Measurements from ENCODE around the gene CAND1. TPM values are rescaled to one million over a fixed set of nuclear protein-coding genes. Genes with fewer than 3 reads are reported as not detected.

The CAND1 gene
- total RNA-seq, result 168 and 176 TPM in 2 replicates
- 125 and 183 TPM in 2 replicates for polyA plus RNA-seq

DNA sequence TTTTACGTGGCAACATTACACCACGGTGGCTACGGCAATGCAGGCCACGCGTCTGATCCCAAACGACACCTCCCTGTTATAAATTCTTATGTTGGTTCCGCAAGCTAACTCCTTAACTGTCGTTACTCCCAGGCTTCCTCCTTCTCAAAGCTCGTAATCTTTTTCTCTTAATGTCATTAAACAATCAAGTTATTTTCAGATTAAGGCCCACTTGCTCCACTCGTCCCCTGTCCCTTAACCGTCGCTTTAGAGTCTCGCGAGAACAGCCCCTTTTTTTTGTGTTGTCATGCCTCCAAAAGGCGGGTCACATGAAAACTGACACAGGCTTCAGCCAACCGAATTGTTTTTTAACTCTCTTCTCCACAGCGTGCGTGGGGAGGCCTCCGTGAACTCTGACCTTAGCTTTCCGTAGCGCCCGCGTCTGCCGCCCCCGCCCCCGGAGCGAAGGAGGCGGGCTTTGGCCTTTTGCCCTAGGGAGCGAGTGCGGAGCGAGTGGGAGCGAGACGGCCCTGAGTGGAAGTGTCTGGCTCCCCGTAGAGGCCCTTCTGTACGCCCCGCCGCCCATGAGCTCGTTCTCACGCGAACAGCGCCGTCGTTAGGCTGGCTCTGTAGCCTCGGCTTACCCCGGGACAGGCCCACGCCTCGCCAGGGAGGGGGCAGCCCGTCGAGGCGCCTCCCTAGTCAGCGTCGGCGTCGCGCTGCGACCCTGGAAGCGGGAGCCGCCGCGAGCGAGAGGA is at the start of gene CAND1:
Gene CAND1, plus strand, starts transcription at position 463 of the 737 bp plus-strand sequence. CDS start 360 bp downstream, outside the sequence.
- Histone ChIP-seq H3K4me3 (peak within 1 kb of the TSS; percentile 85), H3K4me1 (ENCODE audit: low read depth) (peaks cover 18% of the 10 kb centered on the region), H3K36me3 (peaks cover 3% of the 10 kb centered on the region), H3K27ac (peak within 1 kb of the TSS; percentile 99), H3K9me3 (ENCODE audit: low read depth) (no peaks in the 10 kb centered on the region), H3K27me3 (no peaks in the 10 kb centered on the region)
- DNase-seq (ENCODE audit: low read depth in 1 of 2, low spot score in 1 of 2), result peak; percentile 98 to 99
- TF ChIP-seq, protein P1, sequence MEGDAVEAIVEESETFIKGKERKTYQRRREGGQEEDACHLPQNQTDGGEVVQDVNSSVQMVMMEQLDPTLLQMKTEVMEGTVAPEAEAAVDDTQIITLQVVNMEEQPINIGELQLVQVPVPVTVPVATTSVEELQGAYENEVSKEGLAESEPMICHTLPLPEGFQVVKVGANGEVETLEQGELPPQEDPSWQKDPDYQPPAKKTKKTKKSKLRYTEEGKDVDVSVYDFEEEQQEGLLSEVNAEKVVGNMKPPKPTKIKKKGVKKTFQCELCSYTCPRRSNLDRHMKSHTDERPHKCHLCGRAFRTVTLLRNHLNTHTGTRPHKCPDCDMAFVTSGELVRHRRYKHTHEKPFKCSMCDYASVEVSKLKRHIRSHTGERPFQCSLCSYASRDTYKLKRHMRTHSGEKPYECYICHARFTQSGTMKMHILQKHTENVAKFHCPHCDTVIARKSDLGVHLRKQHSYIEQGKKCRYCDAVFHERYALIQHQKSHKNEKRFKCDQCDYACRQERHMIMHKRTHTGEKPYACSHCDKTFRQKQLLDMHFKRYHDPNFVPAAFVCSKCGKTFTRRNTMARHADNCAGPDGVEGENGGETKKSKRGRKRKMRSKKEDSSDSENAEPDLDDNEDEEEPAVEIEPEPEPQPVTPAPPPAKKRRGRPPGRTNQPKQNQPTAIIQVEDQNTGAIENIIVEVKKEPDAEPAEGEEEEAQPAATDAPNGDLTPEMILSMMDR (IDR thresholded peaks at IDR 0.05; ENCODE audit: low read depth, low read length), result peak; percentile 12

DNA sequence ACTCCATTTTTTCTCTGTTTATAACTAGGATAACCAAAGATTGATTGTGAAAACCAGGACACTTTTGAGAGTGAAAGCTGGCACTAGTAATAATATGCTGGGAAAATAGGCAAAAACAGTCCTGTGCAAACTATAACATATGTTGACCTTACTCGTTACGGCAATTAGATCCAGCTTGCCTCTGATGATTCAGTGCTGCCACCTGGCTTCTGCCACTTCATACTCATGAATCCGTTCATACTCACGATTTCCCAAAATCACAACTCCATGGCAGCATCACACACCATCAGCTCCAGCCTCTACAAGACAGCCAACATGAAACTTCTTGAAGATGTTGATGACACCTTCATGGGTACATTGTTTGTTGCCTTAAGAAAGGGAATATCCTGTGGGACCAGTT is 49.1 kb upstream of the CAND1 start:
- no peaks in the 10 kb centered on the region for H3K4me1 ChIP-seq (ENCODE audit: low read depth)
- H3K4me3 ChIP-seq, result no peak overlapping the region
- H3K9me3 ChIP-seq (ENCODE audit: low read depth), result no peaks in the 10 kb centered on the region
- TF ChIP-seq, protein P1 (IDR thresholded peaks at IDR 0.05; ENCODE audit: low read depth, low read length), result peak; percentile 12
- DNase-seq (ENCODE audit: low read depth in 1 of 2, low spot score in 1 of 2), result no peak
- no peak overlapping the region for H3K27ac ChIP-seq
- H3K36me3 ChIP-seq, result no peaks in the 10 kb centered on the region
- H3K27me3 ChIP-seq, result no peaks in the 10 kb centered on the region

DNA sequence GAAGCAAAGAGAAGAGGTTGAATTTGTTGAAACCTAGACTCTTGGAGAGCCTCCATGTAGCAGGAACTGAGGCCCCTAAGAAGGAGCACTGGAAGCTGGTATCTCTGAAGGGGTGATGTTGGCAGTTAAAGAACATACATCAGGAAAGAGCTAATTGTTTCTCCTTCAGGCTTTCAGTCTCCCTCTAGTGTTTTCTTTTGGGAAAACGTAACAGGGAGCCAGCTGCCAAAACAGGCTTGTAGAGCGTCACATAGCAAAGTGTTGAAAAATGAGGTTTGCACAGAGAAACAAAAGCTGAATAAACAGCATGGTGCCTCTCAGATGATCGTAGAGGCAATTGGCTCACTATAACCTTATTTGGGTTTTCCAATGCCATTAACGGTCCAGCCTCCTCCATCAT is 46.9 kb upstream of the CAND1 start:
- Histone ChIP-seq H3K4me3 (no peak overlapping the region), H3K27me3 (no peaks in the 10 kb centered on the region), H3K9me3 (ENCODE audit: low read depth) (no peaks in the 10 kb centered on the region), H3K36me3 (no peaks in the 10 kb centered on the region), H3K27ac (no peak overlapping the region), H3K4me1 (ENCODE audit: low read depth) (no peaks in the 10 kb centered on the region)
- peak; percentile 25 to 31 for DNase-seq (ENCODE audit: low read depth in 1 of 2, low spot score in 1 of 2)
- TF ChIP-seq, protein P1 (IDR thresholded peaks at IDR 0.05; ENCODE audit: low read depth, low read length), result peak; percentile 37

DNA sequence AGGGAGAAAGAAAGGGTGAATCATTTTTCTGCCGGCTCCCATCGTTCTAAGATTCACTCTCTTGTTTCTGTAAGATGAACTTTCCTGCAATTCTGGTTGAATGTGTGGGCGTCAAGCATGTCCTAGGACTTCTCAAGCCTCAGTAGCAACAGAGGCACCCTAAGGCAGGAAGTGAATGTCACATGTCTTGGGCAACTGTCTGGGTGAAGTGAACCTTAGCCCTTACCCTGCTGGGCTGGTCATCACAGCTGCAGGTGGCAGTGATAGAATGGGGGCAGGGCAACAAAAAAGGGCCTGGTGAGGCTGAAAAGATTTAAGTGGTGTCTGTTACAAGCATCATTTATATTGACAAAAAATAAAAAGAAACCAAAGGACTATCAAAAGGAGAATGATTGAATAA is 45.9 kb upstream of the CAND1 start:
- no peaks in the 10 kb centered on the region for H3K36me3 ChIP-seq
- H3K4me1 ChIP-seq (ENCODE audit: low read depth), result no peaks in the 10 kb centered on the region
- H3K27ac ChIP-seq, result no peak overlapping the region
- H3K9me3 ChIP-seq (ENCODE audit: low read depth), result no peaks in the 10 kb centered on the region
- no peak overlapping the region for H3K4me3 ChIP-seq
- H3K27me3 ChIP-seq, result no peaks in the 10 kb centered on the region
- no peak for DNase-seq (ENCODE audit: low read depth in 1 of 2, low spot score in 1 of 2)
- TF ChIP-seq, protein P1 (IDR thresholded peaks at IDR 0.05; ENCODE audit: low read depth, low read length), result no peak

DNA sequence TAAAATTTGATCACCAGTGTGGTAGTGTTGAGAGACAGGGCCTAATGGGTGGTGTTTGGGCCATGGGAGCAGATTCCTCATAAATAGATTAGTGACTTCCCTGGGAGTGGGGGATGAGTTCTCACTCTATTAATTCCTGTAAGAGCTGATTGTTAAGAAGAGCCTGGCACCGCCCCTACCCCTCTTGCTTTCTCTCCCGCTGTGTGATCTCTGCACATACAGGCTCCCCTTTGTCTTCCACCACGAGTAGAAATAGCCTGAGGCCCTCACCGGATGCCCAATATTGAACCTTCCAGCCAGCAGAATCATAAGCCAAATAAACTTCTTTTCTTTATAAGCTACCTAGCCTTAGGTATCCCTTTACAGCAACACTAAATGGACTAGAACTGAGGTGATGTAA is 31.9 kb upstream of the CAND1 start:
- no peak overlapping the region for H3K27ac ChIP-seq
- H3K4me1 ChIP-seq (ENCODE audit: low read depth), result no peaks in the 10 kb centered on the region
- no peaks in the 10 kb centered on the region for H3K9me3 ChIP-seq (ENCODE audit: low read depth)
- DNase-seq (ENCODE audit: low read depth in 1 of 2, low spot score in 1 of 2), result no peak
- no peaks in the 10 kb centered on the region for H3K27me3 ChIP-seq
- H3K4me3 ChIP-seq, result no peak overlapping the region
- H3K36me3 ChIP-seq, result no peaks in the 10 kb centered on the region
- TF ChIP-seq, protein P1 (IDR thresholded peaks at IDR 0.05; ENCODE audit: low read depth, low read length), result no peak

All from cardiac muscle cell (in vitro differentiated cells and primary cell).